HCT116 (cell line): ENCODE measurements around the gene CAMKK1. TPM values are rescaled to one million over a fixed set of nuclear protein-coding genes. Genes with fewer than 3 reads are reported as not detected.

Source experiments
- ATAC-seq: fragments of 200-7000 bp; cut with Tn5 transposase; 2 replicates; pipeline ENCODE4 v1.9.1; 2020; ENCODE audit warnings: mild to moderate bottlenecking, moderate library complexity
- BruUV-seq: library from RNA; stranded (reverse); fragments of 400-500 nt; replicated peaks from 2 replicates; lab custom pipeline; 2021; lab: Mats Ljungman, UMichigan
- CTCF ChIA-PET: fragments of 300-600 bp; sonication (Branson Sonifier 250); formaldehyde crosslinking; loops from one replicate; lab custom pipeline; 2021; ENCODE audit warnings: antibody characterized with exemption; lab: Charles Lee
- POLR2A ChIA-PET: fragments of 300-600, 350-600 bp; sonication (Branson Sonifier 250); formaldehyde crosslinking; loops from one replicate; lab custom pipeline; 2021; ENCODE audit warnings: antibody characterized with exemption; lab: Charles Lee
- RAD21 ChIA-PET, 2 experiments: fragments of 300-600 bp; sonication (Branson Sonifier 250); formaldehyde crosslinking; loops; one replicate each; lab custom pipeline; 2023; ENCODE audit warnings: low total read pairs in 2 of 2; ENCODE audit not compliant: uncharacterized antibody in 2 of 2, unreplicated experiment in 2 of 2, low non-redundant PET in 1 of 2; lab: Charles Lee
- DNase-seq: peaks from one replicate; pipeline ENCODE4 v3.0.0-alpha.2; 2010; ENCODE audit warnings: low read depth, low spot score
- H2AFZ ChIP-seq: fragments of 200-600 bp; shearing (Covaris generic), sonication (generic); 2 replicates; pipeline ENCODE4 v1.6.1; 2017; ENCODE audit warnings: low read depth, mixed run types, mixed read lengths, antibody characterized with exemption, low read length; ENCODE audit not compliant: poor library complexity, severe bottlenecking
- H3K27ac ChIP-seq: 2 replicates; pipeline ENCODE4 v1.5.1; 2012; ENCODE audit warnings: low read depth, low read length
- H3K27me3 ChIP-seq: fragments of 200-600 bp; sonication (generic); 2 replicates; pipeline ENCODE4 v1.6.1; 2016; ENCODE audit warnings: mixed run types, low read length, mixed read lengths; ENCODE audit not compliant: insufficient read depth
- H3K36me3 ChIP-seq, 2 experiments: fragments of 200-500 bp in 1 of 2; fragments of 200-600 bp in 1 of 2; sonication (Bioruptor generic) in 1 of 2; sonication (generic) in 1 of 2; 2 replicates each; pipeline versions ENCODE4 v1.5.1 to v1.6.1; 2014 to 2016; ENCODE audit warnings: low read length in 2 of 2, inconsistent platforms in 1 of 2, mixed read lengths in 1 of 2, mixed run types in 1 of 2; ENCODE audit not compliant: insufficient read depth in 2 of 2, control insufficient read depth in 1 of 2
- H3K4me1 ChIP-seq, 2 experiments: fragments of 200-600 bp in 1 of 2; sonication (generic) in 1 of 2; 2 replicates each; pipeline versions ENCODE4 v1.5.1 to v1.6.1; 2012 to 2017; ENCODE audit warnings: low read length in 2 of 2, inconsistent platforms in 1 of 2, mild to moderate bottlenecking in 1 of 2, mixed read lengths in 1 of 2, mixed run types in 1 of 2, moderate library complexity in 1 of 2; ENCODE audit not compliant: insufficient read depth in 2 of 2, control insufficient read depth in 1 of 2
- H3K4me2 ChIP-seq: fragments of 200-600 bp; sonication (generic); 2 replicates; pipeline ENCODE4 v1.6.1; 2017; ENCODE audit warnings: mixed run types, low read length, mixed read lengths
- H3K4me3 ChIP-seq, 2 experiments: fragments of 200-600 bp in 1 of 2; sonication (generic) in 1 of 2; replicated peaks in 1 of 2; 2 replicates each; pipeline ENCODE4 v1.5.1; 2011 to 2016; ENCODE audit warnings: low read length in 2 of 2, control low read depth in 1 of 2, low read depth in 1 of 2, mild to moderate bottlenecking in 1 of 2, mixed read lengths in 1 of 2, mixed run types in 1 of 2
- H3K79me2 ChIP-seq: fragments of 200-600 bp; sonication (generic); 2 replicates; pipeline ENCODE4 v1.6.1; 2017; ENCODE audit warnings: mild to moderate bottlenecking, mixed run types, low read length, moderate library complexity, mixed read lengths; ENCODE audit not compliant: insufficient read depth
- H3K9ac ChIP-seq: fragments of 200-600 bp; sonication (generic); 2 replicates; pipeline ENCODE4 v1.6.1; 2016; ENCODE audit warnings: low read length, mixed read lengths
- H3K9me2 ChIP-seq: fragments of 200-600 bp; sonication (generic), shearing (Covaris generic); 2 replicates; pipeline ENCODE4 v1.6.1; 2017; ENCODE audit warnings: mixed run types, mild to moderate bottlenecking, moderate library complexity; ENCODE audit not compliant: insufficient read depth
- H3K9me3 ChIP-seq, 2 experiments: fragments of 200-500 bp in 1 of 2; fragments of 200-600 bp in 1 of 2; sonication (Bioruptor generic) in 1 of 2; sonication (generic) in 1 of 2; 2 replicates each; pipeline ENCODE4 v1.6.1; 2014 to 2017; ENCODE audit warnings: low read length in 2 of 2, mixed read lengths in 2 of 2, inconsistent platforms in 1 of 2, low read depth in 1 of 2, mild to moderate bottlenecking in 1 of 2, mixed run types in 1 of 2, moderate library complexity in 1 of 2; ENCODE audit not compliant: control insufficient read depth in 1 of 2, insufficient read depth in 1 of 2
- H4K20me1 ChIP-seq: fragments of 200-600 bp; sonication (generic), shearing (Covaris generic); 2 replicates; pipeline ENCODE4 v1.6.1; 2017; ENCODE audit warnings: mixed run types, mild to moderate bottlenecking, moderate library complexity; ENCODE audit not compliant: insufficient read depth
- CEBPB ChIP-seq: IDR thresholded peaks from 2 replicates; pipeline ENCODE4 v1.6.1; 2012; ENCODE audit warnings: low read depth
- EGR1 ChIP-seq: IDR thresholded peaks from 2 replicates; pipeline ENCODE4 v1.6.1; 2012; ENCODE audit warnings: low read depth
- ELF1 ChIP-seq: IDR thresholded peaks from 2 replicates; pipeline ENCODE4 v1.6.1; 2012; ENCODE audit warnings: low read depth, borderline replicate concordance
- EZH2 ChIP-seq: fragments of 200-600 bp; sonication (generic); IDR thresholded peaks from 2 replicates; pipeline ENCODE4 v1.6.1; 2017; ENCODE audit warnings: antibody characterized with exemption, mixed run types
- FOSL1 ChIP-seq: IDR thresholded peaks from 2 replicates; pipeline ENCODE4 v1.6.1; 2012; ENCODE audit warnings: low read depth
- POLR2AphosphoS5 ChIP-seq: IDR thresholded peaks from 2 replicates; pipeline ENCODE4 v1.6.1; 2011; ENCODE audit warnings: mild to moderate bottlenecking, low read depth, low read length, moderate library complexity
- RAD21 ChIP-seq: IDR thresholded peaks from 2 replicates; pipeline ENCODE4 v1.6.1; 2012; ENCODE audit warnings: low read depth, mild to moderate bottlenecking
- intact Hi-C: fragments of 100-400 bp; cut with micrococcal nuclease; formaldehyde crosslinking; loops from 2 replicates; pipeline ENCODE4 v1.10.0; 2022
- total RNA-seq: library from RNA; stranded (reverse); gene quantifications from one replicate; pipeline ENCODE4 v1.2.1, GENCODE V29; 2021; ENCODE audit not compliant: unreplicated experiment
- TF ChIP-seq, protein P1 (sequence below): IDR thresholded peaks from 2 replicates; pipeline ENCODE4 v1.6.1; 2011; ENCODE audit warnings: mild to moderate bottlenecking, low read length, moderate library complexity; ENCODE audit not compliant: insufficient replicate concordance; ENCODE audit errors: extremely low read depth
- TF ChIP-seq, protein P2 (sequence below): IDR thresholded peaks from 2 replicates; pipeline ENCODE4 v1.6.1; 2012
- TF ChIP-seq, protein P3 (sequence below): IDR thresholded peaks from 2 replicates; pipeline ENCODE4 v1.6.1; 2012; ENCODE audit warnings: low read depth
- TF ChIP-seq, protein P4 (sequence below): IDR thresholded peaks from 2 replicates; pipeline ENCODE4 v1.6.1; 2012

Gene CAMKK1
- total RNA-seq, 1 experiment from 2014 or later, result 10.6 TPM

DNA sequence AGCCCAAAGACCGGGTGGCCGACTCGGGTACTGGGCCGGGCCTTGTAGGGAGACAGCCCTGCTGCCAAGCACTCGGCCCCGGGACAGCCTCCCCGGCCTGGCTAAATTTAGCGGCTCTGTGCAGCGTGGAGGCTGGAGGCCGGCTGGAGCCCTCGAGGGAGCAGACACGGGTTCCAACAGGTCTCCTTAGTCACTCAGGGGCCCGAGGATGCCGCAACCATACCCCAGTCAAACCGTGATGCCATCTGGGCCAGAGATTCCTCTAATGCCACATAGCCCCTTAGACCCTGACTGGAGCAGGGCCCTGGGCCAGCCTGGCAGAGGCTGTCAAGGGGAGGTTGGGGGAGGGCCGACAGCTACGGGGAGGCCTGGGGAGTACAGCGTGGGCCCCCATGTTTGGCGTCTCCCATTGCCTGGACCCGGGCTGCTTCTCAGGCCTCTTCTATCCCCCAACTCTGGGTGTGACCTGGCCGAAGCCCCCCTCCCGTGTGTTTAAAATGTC is 26.3 kb upstream of the CAMKK1 start (continued):
- TF ChIP-seq, protein P1, sequence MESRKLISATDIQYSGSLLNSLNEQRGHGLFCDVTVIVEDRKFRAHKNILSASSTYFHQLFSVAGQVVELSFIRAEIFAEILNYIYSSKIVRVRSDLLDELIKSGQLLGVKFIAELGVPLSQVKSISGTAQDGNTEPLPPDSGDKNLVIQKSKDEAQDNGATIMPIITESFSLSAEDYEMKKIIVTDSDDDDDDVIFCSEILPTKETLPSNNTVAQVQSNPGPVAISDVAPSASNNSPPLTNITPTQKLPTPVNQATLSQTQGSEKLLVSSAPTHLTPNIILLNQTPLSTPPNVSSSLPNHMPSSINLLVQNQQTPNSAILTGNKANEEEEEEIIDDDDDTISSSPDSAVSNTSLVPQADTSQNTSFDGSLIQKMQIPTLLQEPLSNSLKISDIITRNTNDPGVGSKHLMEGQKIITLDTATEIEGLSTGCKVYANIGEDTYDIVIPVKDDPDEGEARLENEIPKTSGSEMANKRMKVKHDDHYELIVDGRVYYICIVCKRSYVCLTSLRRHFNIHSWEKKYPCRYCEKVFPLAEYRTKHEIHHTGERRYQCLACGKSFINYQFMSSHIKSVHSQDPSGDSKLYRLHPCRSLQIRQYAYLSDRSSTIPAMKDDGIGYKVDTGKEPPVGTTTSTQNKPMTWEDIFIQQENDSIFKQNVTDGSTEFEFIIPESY, result no peak

DNA sequence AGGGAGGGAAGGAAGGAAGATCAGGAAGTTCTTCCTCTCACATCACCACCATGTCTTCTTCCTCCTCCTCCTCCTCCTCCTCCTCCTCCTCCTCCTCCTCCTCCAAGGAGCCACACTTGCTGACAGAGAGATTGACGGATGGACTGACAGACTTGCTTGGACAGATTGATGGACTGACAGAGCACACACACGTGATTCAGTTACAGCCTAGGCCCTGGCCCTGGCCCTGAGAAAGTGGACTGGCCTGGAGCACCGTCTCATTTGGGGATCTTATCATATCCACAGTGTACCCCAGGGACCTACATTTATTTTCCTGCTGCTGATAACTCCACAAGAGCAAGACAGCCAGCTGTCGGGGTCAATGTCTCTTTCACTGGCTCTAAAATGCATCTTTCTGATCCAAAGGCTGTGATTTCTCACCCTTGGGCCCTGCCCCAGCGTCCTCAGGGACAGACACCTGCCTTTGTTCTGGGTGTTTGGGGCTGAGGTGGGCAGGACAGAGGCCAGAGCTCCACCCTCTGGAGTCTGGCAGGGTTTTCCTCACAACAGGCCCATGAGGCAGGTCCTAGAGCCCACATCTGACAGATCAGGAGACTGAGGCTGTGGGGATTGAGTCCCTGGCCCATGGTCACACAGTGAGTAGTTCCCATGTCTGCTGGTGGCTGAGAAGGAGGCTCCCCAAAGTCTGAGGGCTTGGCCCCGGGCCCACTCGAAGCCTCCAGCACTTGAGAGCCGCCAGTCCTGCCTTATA is 25.7 kb upstream of the CAMKK1 start:
- no peak overlapping the region; the same call in 1 of the 2 replicates for H3K27ac ChIP-seq
- no peak overlapping the region for H3K4me3 ChIP-seq
- no peak overlapping the region for H3K4me2 ChIP-seq
- RAD21 ChIA-PET, result no interaction called here
- POLR2A ChIA-PET, result no interaction called here
- intact Hi-C loops, result no loop called here
- H3K27me3 ChIP-seq, result no peaks in the 10 kb centered on the region
- CTCF ChIA-PET, result no interaction called here
- ATAC-seq (0 out of 2 replicates have a peak, but pooled peaks have one; percentile 24), DNase-seq (no peak)
- BruUV-seq, result no TSS peak
- no peaks in the 10 kb centered on the region for H3K9me2 ChIP-seq
- H3K79me2 ChIP-seq, result no peaks in the 10 kb centered on the region
- TF ChIP-seq EGR1, result no peak
- TF ChIP-seq, protein P2, sequence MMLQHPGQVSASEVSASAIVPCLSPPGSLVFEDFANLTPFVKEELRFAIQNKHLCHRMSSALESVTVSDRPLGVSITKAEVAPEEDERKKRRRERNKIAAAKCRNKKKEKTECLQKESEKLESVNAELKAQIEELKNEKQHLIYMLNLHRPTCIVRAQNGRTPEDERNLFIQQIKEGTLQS, result no peak
- TF ChIP-seq POLR2AphosphoS5, result no peak
- no peak for TF ChIP-seq ELF1
- no peak for TF ChIP-seq RAD21
- TF ChIP-seq, protein P3, sequence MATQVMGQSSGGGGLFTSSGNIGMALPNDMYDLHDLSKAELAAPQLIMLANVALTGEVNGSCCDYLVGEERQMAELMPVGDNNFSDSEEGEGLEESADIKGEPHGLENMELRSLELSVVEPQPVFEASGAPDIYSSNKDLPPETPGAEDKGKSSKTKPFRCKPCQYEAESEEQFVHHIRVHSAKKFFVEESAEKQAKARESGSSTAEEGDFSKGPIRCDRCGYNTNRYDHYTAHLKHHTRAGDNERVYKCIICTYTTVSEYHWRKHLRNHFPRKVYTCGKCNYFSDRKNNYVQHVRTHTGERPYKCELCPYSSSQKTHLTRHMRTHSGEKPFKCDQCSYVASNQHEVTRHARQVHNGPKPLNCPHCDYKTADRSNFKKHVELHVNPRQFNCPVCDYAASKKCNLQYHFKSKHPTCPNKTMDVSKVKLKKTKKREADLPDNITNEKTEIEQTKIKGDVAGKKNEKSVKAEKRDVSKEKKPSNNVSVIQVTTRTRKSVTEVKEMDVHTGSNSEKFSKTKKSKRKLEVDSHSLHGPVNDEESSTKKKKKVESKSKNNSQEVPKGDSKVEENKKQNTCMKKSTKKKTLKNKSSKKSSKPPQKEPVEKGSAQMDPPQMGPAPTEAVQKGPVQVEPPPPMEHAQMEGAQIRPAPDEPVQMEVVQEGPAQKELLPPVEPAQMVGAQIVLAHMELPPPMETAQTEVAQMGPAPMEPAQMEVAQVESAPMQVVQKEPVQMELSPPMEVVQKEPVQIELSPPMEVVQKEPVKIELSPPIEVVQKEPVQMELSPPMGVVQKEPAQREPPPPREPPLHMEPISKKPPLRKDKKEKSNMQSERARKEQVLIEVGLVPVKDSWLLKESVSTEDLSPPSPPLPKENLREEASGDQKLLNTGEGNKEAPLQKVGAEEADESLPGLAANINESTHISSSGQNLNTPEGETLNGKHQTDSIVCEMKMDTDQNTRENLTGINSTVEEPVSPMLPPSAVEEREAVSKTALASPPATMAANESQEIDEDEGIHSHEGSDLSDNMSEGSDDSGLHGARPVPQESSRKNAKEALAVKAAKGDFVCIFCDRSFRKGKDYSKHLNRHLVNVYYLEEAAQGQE, result no peak
- TF ChIP-seq CEBPB, result no peak
- TF ChIP-seq, protein P4, sequence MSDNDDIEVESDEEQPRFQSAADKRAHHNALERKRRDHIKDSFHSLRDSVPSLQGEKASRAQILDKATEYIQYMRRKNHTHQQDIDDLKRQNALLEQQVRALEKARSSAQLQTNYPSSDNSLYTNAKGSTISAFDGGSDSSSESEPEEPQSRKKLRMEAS, result no peak
- no peak for TF ChIP-seq FOSL1
- no peak for TF ChIP-seq EZH2
- peaks cover 0 to 6% of the 10 kb centered on the region in 2 experiments; a peak in 2 of 4 replicates for H3K4me1 ChIP-seq
- no peaks in the 10 kb centered on the region for H4K20me1 ChIP-seq
- no peaks in the 10 kb centered on the region for H3K36me3 ChIP-seq
- H3K9me3 ChIP-seq, result no peaks in the 10 kb centered on the region
- H2AFZ ChIP-seq, result no peak overlapping the region
- no peak overlapping the region for H3K9ac ChIP-seq
